ENCODE data around the gene ITGB8. TPM values are rescaled to one million over a fixed set of nuclear protein-coding genes. Genes with fewer than 3 reads are reported as not detected.

Gene ITGB8
- total RNA-seq, 6 donors from 2014 or later, result 5.2 to 30.5 (median 9.8) TPM

DNA sequence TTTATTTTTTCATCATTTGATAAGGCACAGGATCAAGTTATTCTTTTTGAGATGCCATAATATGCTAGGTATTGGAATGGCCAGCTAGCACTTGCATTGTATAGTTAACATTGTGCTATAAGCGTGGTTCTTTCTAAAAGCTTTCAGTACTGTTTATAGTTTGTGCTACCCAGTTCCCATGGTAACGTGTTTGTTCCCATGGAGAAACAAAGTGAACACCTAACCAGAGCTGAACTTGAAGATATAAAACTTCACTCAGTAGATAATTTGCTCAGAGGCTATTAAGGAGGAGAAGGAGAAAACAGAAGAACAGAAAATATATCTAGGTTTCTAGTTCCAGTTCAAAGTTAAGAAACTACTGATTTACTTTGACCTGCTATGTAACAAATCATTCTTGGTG, 23.6 kb upstream of the ITGB8 start:
- H3K27me3 ChIP-seq, result no peaks in the 10 kb centered on the region
- peaks cover 0 to 12% (median 0%) of the 10 kb centered on the region in 4 donors for H3K4me1 ChIP-seq
- H3K36me3 ChIP-seq, result no peaks in the 10 kb centered on the region
- no peak for TF ChIP-seq POLR2AphosphoS5 (IDR thresholded peaks at IDR 0.05)
- TF ChIP-seq EP300 (IDR thresholded peaks at IDR 0.05), result no peak
- TF ChIP-seq CTCF (IDR thresholded peaks at IDR 0.05), result no peak
- no peak for TF ChIP-seq POLR2A (IDR thresholded peaks at IDR 0.05)
- WGBS, 2 donors, result 61 to 68% methylated on average over 2 of the region's 2 CpGs
- H3K27ac ChIP-seq, result no peak overlapping the region
- ATAC-seq (ENCODE audit: low FRiP score in 2 of 2), result peak in 1 of 2 donors; percentile 63
- H3K4me3 ChIP-seq, result no peak overlapping the region
- no peak for DNase-seq
- H3K9me3 ChIP-seq, result no peaks in the 10 kb centered on the region

DNA sequence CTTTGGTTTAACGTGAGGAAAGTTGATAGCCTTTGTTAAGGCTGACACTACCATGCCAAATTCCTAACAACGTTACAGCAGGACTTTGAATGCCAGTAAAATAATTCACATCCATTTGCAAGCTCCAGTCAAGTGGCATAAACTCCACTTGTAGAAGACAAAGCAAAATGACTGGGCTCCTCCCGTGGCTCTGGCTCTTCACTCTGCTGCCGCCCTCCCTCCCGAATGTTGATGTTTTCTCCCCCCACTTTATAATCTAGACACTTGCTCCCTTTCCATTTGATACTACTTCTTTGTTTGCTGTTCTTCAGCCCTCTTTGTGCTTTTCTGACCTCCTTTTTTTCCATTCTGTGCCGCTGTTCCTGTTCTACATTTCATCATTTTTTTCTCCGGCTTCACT, 22.8 kb upstream of the ITGB8 start:
- 62 to 77% methylated on average over 7 of the region's 7 CpGs for WGBS, 2 donors
- H3K27me3 ChIP-seq, result no peaks in the 10 kb centered on the region
- no peak for ATAC-seq (ENCODE audit: low FRiP score in 2 of 2)
- H3K9me3 ChIP-seq, result no peaks in the 10 kb centered on the region
- peaks cover 0 to 12% (median 1%) of the 10 kb centered on the region in 4 donors for H3K4me1 ChIP-seq
- H3K36me3 ChIP-seq, result no peaks in the 10 kb centered on the region
- no peak overlapping the region for H3K4me3 ChIP-seq
- TF ChIP-seq POLR2A (IDR thresholded peaks at IDR 0.05) (no peak), EP300 (IDR thresholded peaks at IDR 0.05) (no peak), POLR2AphosphoS5 (IDR thresholded peaks at IDR 0.05) (no peak), CTCF (IDR thresholded peaks at IDR 0.05) (no peak)
- H3K27ac ChIP-seq, result no peak overlapping the region
- DNase-seq, result no peak

DNA sequence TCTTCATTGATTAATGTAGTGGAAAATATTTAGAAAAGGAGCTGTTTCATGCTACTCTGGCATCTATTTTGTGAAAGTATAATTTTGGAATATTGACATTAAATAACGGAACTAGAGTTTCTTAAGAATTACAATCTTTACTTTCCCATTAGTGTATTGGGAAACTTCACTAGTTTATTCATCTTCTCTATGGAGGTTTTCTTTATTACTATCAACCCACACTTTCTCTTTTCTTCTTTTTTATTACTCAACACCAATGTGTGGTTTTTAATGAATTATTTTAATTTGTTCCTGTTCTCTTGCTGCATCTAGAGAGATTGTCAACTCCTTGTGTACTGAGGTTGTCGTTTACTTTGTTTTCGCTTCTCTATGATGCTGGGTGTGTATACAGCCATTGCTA, 20.4 kb upstream of the ITGB8 start:
- DNase-seq, result no peak
- peaks cover 0 to 3% (median 1%) of the 10 kb centered on the region in 4 donors for H3K4me1 ChIP-seq
- 68 to 85% methylated on average over 3 of the region's 3 CpGs for WGBS, 2 donors
- no peak for ATAC-seq (ENCODE audit: low FRiP score in 2 of 2)
- no peaks in the 10 kb centered on the region for H3K36me3 ChIP-seq
- H3K9me3 ChIP-seq, result no peaks in the 10 kb centered on the region
- no peaks in the 10 kb centered on the region for H3K27me3 ChIP-seq
- no peak overlapping the region for H3K27ac ChIP-seq
- TF ChIP-seq POLR2A (IDR thresholded peaks at IDR 0.05) (no peak), POLR2AphosphoS5 (IDR thresholded peaks at IDR 0.05) (no peak), CTCF (IDR thresholded peaks at IDR 0.05) (no peak), EP300 (IDR thresholded peaks at IDR 0.05) (no peak)
- H3K4me3 ChIP-seq, result no peak overlapping the region

- Histone ChIP-seq H3K27ac (no peak overlapping the region), H3K36me3 (no peaks in the 10 kb centered on the region), H3K9me3 (no peaks in the 10 kb centered on the region), H3K27me3 (no peaks in the 10 kb centered on the region), H3K4me1 (peaks cover 0 to 3% (median 1%) of the 10 kb centered on the region in 4 donors), H3K4me3 (no peak overlapping the region)
- ATAC-seq (ENCODE audit: low FRiP score in 2 of 2) (peak in 1 of 2 donors; percentile 59), DNase-seq (no peak)
- WGBS, 2 donors, result 61 to 62% methylated on average over 3 of the region's 3 CpGs
- no peak for TF ChIP-seq EP300 (IDR thresholded peaks at IDR 0.05)
- TF ChIP-seq CTCF (IDR thresholded peaks at IDR 0.05), result peak in 3 of 6 experiments; percentile 33 to 35 (median 34)
- no peak for TF ChIP-seq POLR2A (IDR thresholded peaks at IDR 0.05)
- TF ChIP-seq POLR2AphosphoS5 (IDR thresholded peaks at IDR 0.05), result no peak
These were observed 19.5 kb upstream of the ITGB8 start for GRCh38 chr7:20310963-20311742.

DNA sequence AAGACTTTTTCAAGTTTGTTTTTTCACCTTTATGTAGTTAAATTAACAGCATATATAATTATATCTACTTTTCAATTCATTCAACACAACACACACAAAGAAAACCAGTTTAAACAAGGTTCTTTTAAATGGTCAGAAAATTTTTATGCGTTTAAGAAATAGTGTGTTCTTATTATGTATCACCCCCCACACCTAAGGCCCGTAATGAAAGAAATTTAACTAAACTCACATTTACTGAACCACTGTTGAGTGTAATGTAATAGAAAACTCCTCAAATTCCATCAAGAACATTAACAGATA, 19.0 kb upstream of the ITGB8 start:
- Histone ChIP-seq H3K27ac (no peak overlapping the region), H3K4me1 (peaks cover 0 to 3% (median 1%) of the 10 kb centered on the region in 4 donors), H3K27me3 (no peaks in the 10 kb centered on the region), H3K36me3 (no peaks in the 10 kb centered on the region), H3K4me3 (no peak overlapping the region), H3K9me3 (no peaks in the 10 kb centered on the region)
- no peak for TF ChIP-seq CTCF (IDR thresholded peaks at IDR 0.05)
- TF ChIP-seq POLR2AphosphoS5 (IDR thresholded peaks at IDR 0.05), result no peak
- TF ChIP-seq POLR2A (IDR thresholded peaks at IDR 0.05), result no peak
- no peak for TF ChIP-seq EP300 (IDR thresholded peaks at IDR 0.05)
- DNase-seq (no peak), ATAC-seq (ENCODE audit: low FRiP score in 2 of 2) (no peak)
- 92 to 100% methylated on average over 2 of the region's 2 CpGs for WGBS, 2 donors

Data from upper lobe of left lung (tissue), 6 donors.